RPMI8226 (cell line): ENCODE data around the gene AGXT.

Experiments used
- DNase-seq: peaks from one replicate; pipeline ENCODE4 v3.0.0-alpha.2; 2015

AGXT gene

DNA sequence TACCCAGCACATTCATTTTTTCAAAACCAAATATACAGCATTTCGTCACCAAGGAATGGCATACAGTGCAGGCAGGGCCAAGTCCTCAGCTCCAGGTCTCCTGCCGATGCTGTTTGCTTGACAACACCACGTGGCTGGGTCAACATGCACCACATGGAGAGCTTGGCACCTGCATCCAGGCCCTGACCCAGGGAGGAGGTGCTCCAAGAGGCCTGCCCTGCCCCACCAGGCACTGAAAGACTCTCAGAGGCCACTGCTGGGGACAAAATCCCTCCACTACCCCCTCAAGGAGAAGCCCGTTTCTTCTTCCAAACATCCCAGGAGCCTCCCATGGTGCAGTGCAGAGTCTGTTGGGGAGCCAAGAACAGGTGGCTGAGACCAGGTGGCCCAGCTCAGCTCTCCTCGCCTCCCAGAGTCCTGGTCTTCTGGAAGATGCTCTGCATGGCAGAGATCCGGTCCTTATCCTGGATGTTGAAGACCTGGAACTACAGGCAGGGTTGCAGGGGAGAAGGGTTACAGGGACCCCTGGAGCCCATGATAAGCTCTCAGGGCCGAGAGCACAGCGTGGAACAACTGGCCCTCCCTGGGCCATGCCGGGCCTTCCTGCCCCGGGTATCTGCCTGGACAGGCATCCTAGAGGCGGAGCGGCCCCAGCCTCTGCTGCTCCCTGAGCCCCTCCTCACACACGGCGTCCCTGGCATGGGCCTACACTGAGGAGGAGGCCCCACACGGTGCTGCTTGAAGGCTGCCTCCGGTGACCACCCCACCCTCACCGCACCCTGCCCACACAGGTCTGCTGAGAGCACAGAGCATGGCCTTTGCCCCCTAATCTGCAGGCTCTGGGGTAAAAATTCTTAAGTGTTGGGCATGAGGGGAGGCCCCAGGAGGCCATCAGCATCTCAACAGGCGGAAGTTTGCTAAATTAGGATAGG lies 18.3 kb downstream of the AGXT start:
- no peak for DNase-seq

DNA sequence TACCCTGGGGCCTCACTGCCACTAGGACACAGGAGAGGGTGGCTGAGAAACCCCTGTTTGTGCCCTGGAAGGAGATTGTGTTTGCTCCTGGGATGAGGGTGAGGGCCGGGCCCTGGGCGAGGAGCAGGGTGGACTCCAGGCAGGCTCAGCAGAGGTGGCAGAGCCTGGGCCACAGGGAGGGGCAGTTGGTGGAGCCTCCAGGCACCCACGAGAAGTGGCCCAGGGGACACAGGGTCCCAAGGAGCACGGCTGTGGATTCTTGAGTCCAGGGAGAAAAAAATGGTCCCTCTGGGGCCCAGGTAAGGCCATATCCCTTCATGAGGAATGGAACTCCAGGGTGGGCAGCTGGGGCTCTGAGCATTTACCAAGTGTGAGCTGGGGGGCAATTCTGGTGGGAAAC lies 19.0 kb downstream of the AGXT start:
- DNase-seq, result no peak

DNA sequence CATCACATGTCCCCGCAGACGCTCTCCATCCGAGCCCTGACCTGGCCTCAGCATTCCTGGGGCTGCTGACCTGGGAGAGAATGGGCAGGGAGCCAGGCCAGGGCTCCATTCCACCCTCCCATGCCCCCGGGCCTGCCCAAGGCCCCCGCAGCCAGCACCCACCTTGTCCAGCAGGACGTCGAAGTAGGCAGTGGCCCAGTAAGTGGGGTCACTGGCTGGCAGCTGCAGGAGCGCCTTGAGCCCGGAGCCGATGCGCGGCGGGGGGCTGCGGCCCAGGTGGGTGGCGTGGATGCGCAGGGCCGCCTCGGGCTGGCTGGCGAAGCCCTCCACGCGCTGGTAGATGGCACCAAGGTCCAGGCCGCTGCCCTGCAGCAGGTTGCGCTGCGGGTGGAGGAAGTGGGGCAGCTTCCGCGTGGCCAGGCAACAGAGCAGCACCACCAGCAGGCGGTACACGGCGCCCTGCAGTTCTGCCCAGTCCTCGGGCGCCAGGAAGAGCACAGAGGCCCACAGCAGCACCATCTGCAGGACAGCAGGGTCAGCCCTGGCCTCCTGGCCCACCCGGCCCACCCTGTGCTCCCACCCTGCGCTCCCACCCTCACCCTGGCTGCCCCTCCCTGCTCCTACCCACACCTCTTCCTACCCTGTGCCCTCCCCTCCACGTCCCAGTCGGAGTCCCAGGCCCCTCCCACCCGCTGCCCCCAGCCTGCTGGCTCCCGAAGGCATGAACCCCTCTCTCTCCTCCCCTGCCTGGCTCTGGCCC lies 19.7 kb downstream of the AGXT start:
- DNase-seq, result no peak

DNA sequence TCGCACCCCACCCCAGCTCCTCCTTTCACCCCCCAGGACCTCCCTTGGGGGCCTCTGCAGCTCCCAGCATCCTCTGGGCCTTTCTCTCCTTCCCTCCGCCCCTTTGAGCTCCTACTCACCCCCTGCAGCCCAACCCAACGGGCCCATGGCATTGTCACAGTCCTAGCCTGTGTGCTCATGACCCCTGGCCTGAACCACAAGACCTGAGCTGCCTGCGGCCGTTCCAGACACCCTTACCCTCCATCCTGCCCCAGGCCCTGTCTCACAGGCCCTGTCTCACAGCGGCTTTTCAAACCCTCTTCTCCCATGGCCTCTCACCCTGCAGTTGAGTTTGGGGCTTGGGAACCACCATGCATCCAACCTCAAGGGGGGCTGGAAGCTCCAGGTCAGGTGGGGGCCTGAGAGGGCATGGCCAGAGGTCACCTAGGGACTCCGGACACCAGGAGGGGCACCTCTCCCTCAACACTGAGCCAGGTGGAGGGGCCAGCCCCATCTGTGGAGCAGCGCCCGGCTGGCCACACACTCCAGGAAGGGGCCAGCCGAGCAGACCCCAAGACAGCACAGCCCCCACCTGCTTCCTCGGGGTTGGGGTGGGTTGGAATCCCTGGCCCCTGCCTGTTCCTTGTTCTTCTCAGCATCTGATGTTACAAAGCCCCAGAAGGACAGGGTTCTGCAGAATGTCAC lies 20.4 kb downstream of the AGXT start:
- DNase-seq, result no peak

DNA sequence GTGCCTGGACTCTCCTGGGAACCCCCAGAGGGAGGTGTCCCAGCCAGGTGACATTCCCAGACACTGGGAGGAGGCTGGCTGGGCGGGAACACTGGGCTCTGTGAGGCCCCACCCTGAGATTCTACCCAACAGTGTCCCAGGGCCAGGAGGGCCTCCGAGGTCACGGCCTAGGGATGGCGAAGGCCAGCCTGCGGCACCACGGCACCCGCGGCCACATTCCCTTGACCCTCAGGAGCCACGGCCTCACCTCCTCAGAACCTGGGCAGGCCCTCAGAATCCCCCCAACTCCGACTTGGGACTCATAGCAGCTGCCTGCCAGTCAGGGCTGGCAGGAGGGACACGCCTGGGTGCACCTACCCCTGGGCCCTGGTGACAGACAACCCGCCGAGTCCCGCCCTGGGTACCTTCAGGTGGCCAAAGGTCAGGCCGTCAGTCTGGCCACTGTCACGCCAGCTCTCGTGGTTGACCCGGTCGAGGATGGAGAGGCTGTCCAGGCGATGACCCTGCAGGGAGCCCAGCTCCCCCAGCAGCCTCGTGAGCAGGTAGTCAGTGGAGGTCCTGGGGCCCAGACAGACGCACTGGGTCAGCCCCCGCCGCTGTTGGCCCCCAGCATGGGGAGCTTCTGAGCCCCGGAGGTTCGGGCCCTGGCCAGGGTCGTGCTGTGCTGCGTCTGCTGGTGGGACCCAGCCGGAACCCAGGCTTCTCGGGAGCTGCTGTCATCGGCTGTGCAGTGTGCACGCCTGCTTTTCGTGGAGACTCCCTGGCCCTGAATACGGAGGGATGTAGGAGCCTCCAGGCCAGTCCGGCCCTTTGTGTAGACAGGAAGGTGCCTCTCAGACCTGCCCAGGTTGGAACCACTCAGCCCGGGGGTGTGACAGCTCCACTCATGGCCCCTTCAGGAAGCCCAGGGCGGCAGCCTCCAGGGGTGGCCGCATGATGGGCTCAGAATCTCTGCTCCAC lies 21.3 kb downstream of the AGXT start:
- DNase-seq, result no peak

DNA sequence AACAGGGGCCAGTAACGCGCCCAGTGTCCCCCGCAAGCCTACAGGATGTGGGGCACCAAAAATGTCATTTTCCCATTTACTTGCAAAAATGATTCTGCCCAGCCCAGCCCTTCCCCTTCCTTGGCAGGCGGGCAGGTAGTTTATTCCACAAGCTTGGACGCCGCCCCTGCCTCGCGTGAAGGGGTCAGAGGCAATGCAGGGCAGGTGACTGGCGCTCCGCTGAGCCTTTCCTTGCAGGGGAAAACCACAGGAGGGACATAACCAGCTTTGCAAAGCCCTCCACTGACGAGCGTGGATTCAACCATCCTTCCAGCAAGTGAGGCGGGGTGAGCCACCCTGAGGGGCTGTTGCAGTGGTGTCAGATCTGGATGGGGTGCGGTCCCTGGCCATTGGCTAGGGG lies 22.1 kb downstream of the AGXT start:
- no peak for DNase-seq

DNA sequence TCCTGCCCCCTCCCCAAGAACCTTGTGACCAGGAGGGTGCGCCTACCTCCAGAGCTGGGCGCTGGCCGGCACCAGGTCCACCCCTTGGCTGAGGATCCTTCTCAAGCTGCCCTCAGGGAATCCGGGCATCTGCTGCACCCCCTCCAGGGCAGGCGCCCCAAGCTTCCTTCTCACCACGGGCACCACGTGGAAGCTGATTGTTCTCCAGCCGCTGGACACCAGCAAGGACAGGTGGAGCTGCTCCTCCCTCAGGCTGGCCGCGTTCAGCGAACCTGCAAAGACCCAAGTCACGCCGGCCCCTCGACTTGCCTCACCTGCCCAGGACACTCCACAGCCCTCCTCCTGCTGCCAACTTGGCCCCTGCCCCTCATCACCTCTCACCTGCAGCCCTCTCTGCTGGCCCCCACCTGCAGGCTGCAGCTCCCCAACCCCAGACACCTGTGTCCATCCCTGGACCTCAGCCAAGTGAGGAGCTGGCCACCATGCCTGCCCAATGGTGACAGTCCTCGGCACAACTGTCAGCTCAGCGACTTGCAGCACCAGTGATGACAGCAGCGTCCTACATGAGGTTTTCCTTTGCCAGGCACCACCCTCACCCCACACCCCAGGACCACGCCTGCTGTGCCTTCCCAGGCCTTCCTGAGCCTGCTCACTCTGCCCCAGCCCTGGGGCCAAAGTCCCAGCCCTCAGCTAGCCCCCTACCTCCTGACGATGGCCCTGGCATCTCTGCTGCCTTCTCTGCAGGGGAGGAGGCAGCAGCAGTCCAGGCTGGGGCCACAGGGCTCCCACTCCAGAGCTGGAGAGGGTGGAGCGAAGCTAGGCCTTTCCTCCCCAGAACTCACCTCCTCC lies 23.1 kb downstream of the AGXT start:
- DNase-seq, result no peak

DNA sequence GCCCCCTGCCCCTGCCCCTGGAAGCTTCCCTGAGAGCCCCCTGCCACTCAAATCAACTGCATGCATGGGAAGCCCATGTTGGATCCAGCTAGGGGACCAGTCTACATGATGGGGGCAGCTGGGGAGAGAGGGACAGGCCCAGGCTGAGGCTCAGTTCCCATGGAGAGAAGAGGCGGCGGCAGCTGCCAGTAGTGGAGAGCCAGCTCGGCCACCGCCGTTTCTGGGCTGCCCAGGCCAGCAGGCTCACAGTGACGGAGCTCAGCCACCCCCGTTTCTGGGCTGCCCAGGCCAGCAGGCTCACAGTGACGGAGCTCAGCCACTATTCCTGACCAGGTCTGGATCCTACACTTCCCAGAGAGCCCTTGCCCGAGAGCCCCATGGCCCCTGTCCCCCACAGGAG lies 23.7 kb downstream of the AGXT start:
- no peak for DNase-seq

DNA sequence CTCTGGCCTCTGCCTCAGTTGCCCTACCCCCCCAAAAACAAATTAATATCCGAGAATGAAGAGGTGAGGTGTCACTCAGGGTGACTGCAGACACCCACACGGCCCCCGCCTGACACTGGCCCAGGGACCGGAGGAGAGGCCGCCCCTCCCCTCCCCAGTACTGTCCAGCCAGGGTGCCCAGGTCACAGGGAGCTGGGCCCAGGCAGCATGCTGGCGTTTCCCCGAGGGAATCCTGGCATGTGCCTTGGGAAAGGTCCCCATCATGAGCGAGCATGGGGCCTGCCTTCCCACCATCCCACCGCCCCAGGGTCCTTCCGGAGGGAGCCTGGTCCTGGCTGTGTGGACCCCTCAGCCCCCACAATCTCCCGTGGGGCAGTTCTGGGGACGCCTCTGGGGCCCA lies 24.3 kb downstream of the AGXT start:
- no peak for DNase-seq

DNA sequence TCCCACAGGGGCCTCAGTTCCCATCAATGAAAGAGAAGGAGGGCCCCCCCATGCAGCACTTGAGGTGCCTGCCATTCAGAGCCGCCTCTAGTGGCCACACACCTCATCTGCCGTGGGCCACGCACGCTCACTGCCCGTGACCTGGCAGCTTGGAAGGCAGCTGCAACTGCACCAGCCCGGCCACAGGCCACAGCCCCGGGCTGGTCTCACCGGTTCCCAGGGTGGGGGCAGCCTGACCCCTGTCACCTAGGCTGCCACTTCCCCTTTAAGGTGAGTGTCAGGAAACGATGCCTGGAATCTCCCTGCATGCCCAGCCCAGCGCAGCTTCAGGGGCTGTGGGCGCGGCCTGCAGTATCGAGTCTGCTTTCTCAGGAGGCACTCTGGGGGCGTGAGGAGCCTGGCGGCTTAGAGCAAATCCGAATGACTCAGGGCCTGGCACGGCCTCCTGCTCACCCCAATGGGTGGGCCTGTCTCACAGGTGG lies 24.8 kb downstream of the AGXT start:
- no peak for DNase-seq

DNA sequence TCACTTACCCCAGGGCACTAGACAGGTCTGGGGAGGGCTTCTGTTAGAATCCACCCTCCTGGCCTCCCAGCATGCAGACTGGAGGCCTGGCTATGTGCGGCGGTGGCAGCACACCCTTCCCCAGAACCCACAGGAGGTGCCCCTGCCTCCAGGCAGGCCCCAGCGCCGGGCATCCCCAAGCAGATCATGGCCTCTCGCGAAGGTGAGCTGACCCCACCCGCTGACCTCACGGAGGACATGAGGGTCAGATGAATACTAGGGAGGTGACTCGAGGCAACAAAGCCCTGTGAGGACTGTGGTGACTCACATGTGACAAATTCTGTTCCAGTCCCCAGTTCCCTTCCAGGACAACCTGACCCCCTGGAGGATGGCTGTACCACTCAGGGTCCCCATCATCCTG lies 25.4 kb downstream of the AGXT start:
- no peak for DNase-seq

DNA sequence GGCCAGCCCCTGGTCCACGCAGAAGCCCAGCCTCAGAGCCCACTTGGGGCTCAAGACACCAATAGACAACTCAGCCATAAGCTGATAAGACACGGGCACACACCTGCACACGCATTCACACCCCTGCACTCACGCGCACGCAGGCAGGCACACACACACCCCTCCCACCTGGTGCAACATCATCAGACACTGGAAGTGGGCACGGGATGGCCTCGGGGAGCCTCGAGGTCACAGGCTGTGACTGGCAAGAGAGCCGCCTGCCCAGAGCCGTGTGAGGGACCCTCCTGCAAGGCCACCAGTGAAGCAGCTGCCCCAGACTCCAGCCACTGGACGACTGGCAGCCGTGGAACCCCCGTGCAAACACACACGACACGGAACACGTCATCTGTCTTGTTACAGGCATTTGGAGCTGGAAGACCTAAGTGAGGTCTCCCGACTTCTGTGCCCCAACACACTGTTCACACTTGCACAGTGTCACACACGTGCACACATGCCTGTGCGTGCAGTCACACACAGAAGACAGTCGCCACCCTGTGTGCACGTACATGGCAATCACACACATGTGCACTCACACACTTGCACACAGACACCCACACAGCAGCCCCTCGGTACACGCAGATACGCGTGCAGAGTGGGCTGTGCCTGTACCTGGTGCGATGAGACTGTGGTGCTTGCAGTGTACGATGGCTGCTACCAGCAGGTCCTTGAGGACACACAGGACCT lies 26.4 kb downstream of the AGXT start:
- DNase-seq, result no peak

DNA sequence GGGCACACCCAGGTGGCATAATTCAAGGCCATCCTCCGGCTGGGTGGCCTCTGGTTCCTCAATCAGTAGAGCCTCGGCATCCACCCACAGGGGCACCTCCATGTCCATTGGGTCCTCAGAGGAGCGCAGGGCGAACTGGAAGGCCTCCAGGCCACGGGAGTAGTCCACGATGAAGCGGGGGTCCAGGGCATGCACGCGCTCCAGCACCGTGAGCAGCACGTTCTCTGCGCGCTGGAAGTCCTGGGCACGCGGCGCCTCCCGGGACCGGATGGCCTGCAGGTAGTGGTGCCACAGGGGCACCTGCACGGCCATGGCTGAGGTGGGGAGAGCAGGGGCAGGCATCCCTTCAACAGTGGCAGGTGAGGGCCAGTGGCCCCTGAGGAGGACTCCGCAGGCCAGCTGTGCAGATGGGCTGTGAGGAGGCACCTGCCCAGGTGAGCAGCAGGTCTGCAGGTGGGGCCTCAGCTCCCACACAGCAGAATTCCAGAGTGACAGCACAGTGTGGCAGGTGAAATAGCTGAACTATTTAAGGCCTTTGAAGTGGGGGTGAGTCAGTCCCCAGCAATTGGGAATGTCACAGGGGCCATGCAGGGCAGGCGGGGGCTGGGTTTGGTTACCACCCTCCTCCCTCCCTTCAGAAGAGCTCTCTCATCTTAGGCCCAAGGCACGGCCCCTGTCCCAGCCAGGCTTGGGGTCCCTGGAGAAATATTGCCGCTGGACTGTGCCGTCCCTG lies 27.2 kb downstream of the AGXT start, which contains the start of gene MAB21L4:
Gene MAB21L4 (minus strand): TSS at position 501 of the 733 bp plus-strand sequence. CDS start 159 bp downstream, at position 342.
- DNase-seq, result no peak

DNA sequence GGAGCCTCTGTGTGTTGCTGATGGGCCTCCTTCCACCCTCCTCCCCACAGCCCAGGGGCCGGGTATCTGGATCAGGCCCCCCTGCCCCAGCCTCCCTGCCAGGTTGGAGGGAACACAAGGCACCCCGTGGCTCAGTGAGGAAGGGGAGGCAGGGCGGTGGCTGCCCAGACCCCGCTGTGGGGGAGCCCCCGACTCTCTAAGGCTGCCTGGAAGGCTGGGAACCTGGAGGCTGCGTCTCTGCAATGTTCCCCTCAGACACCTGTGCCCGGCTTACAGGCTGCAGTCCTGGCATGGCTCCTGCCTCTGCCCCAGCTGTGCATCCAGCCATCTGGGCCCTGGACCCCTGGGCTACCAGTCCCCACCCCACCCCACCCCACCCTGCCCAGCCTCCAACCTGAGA lies 27.8 kb downstream of the AGXT start:
- DNase-seq, result no peak

DNA sequence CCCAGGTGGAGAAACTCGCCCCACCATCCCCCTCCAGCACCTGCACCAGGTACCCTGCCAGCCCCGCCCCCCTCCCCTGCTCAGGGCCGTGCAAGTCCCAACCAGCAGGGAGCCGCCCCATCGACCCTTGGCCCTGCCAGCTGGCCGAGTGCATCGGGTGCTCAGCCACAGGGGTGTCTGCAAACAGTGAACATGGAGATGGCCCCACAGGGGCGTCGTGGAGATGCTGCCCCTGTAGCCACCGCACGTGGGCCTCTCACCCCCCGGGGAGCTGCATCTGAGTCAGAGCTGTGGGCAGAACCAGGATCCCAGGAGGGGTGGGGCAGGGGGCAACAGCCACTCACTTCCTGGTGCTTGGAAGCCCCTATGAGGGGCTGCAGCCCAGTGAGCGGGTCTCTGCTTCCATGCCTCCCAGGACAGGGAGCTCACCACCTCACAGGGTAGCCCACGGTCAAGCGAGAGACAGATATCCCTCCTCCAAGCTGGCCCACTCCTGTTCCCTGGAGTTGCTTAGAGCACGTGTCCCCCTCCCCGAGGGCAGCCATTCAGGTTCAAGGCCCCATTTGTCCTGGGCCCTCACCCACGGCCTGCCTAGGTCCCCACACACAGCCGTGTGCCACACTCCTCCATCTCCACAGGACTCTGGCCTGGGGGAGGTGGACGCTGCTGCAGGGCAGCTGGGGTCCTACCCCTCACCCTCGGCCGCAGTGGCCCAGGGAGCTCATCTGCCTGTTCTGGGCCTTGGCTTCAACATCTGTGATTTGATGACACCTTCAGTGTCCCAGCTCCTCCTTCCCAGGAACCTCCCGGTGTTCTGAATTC lies 28.5 kb downstream of the AGXT start:
- peak; percentile 87 for DNase-seq

DNA sequence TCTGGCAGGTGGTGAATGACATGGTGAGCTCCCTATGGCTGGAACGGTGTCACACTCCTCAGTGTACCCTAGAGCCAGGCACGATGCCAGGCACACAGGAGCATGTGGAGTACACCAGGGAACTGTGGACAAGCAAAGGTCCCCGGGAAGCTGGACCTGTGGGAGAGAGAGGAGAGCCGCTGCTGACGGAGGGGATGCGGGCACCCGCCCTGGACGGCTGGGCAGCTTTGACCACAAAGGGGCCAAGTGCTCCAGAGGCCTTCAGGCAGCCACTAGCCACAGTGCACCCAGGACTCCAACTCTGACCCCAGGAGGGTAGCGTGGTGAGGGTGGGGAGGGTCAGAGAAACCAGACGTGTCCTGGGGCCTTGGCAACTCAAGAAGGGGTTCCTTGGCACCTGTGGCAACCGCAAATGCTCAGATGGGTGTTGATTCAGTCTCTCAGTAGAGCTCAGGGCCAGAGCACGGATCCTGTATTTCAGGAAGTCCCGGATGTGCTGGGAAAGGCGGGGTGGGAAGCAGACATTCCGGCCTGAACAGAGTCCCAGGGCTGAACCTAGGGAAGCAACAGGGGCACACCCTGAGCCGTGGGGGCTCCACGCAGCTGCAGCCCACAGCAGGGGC lies 29.6 kb downstream of the AGXT start:
- DNase-seq, result no peak

DNA sequence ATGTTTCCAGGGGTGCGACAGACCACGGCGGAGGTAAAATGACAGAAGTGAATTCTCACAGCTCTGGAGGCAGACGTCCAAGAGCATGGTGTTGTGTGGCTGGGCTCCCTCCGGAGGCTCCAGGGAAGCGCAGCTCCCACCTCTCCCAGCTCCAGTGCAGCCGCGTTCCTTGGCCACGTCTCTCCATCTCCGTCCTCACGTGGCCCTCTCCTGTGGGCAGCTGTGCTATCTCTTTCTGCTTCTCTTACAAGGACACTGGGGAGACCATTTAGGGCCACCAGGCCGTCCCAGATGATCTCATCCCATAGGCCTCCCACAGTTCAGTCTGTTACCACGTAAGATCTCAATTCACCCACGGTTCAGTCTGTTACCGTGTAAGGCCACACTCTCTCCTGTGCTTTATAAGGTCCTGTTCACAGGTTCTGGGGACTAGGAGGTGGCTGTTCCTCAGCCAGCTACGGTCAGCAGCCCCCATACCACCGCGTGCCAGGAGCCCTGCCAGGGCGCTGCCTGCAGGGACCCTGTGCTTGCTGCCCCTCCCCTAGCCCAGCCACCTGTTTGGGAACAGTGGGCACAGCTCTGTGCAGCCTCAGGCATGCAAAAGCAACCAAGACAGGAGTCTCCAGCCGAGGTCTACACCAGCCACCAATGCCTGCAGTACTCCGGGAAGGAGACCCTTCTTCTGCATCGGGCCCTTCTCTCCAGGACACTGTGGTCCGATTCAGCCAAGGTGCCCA lies 30.3 kb downstream of the AGXT start:
- no peak for DNase-seq

DNA sequence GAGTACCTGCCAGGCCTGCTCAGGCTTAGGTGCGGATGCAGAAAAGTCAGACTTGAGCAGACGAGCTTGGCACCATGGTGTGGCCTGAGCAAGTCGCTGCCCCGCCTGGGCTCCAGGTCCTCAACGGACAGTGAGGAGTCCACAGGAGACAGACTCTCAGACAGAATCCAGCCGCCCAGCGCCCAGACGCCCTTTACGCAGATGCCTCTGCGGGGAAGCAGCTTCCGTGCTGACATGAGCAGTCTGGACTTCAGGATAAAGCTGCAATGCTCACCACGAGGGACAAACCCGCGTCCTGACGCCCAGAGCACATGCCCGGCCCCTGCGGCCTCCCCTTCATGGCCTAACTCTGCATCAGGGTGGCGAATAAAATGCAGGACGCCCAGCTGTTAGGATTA lies 30.8 kb downstream of the AGXT start:
- no peak for DNase-seq
